Gastroesophageal sphincter (tissue), 4 donors: ENCODE measurements around the gene HECTD3. TPM values are rescaled to one million over a fixed set of nuclear protein-coding genes. Genes with fewer than 3 reads are reported as not detected.
"Not testable (repeated sequence)": the region's sequence is repeated elsewhere in the genome, so short reads cannot be mapped to it uniquely, and the experiment has no call there.

Experiments
- ATAC-seq: fragments of 150-250 bp; one replicate; pipeline ENCODE4 v1.9.1; 2016; ENCODE audit warnings: mild to moderate bottlenecking, moderate library complexity
- H3K27ac ChIP-seq, 4 donors: fragments of 200-600 bp; sonication (generic) in 3 of 4; 1 replicate in 3 of 4; 2 replicates in 1 of 4; pipeline ENCODE4 v1.5.1; 2016 to 2019
- H3K27me3 ChIP-seq: fragments of 200-600 bp; sonication (generic); one replicate; pipeline ENCODE4 v1.5.1; 2019
- H3K36me3 ChIP-seq, 2 donors: fragments of 200-600 bp; sonication (generic); one replicate each; pipeline ENCODE4 v1.5.1; 2019; ENCODE audit warnings: control low read depth in 1 of 2
- H3K4me1 ChIP-seq, 3 donors: fragments of 200-600 bp; sonication (generic); 1 replicate in 2 of 3; 2 replicates in 1 of 3; pipeline ENCODE4 v1.5.1; 2016 to 2019; ENCODE audit warnings: control low read depth in 2 of 3
- H3K4me3 ChIP-seq, 2 donors: fragments of 200-600 bp; sonication (generic); one replicate each; pipeline ENCODE4 v1.5.1; 2019; ENCODE audit warnings: mild to moderate bottlenecking in 1 of 2, moderate library complexity in 1 of 2
- H3K9me3 ChIP-seq, 3 donors: fragments of 200-600 bp; sonication (generic); one replicate each; pipeline ENCODE4 v1.5.1; 2017 to 2019; ENCODE audit warnings: control low read depth in 2 of 3
- CTCF ChIP-seq, 4 experiments: fragments of 200-600 bp in 2 of 4; fragments of 450-650 bp in 2 of 4; sonication (generic) in 1 of 4; IDR thresholded peaks; one replicate each; pipeline ENCODE4 v1.5.1; 2017 to 2019; ENCODE audit warnings: antibody characterized with exemption in 4 of 4, mild to moderate bottlenecking in 2 of 4, moderate library complexity in 2 of 4
- EP300 ChIP-seq: sonication (generic); formaldehyde crosslinking; IDR thresholded peaks from one replicate; pipeline ENCODE4 v1.6.1; 2017; ENCODE audit warnings: antibody characterized with exemption, mild to moderate bottlenecking
- POLR2A ChIP-seq, 2 donors: fragments of 450-650 bp; IDR thresholded peaks; one replicate each; pipeline ENCODE4 v1.6.1; 2017; ENCODE audit warnings: antibody characterized with exemption in 2 of 2, mild to moderate bottlenecking in 2 of 2, moderate library complexity in 1 of 2
- POLR2AphosphoS5 ChIP-seq: sonication (generic); formaldehyde crosslinking; IDR thresholded peaks from one replicate; pipeline ENCODE4 v1.6.1; 2017; ENCODE audit warnings: antibody characterized with exemption
- WGBS, 2 donors: methylation state at CpG; one replicate each; pipeline ENCODE4 v1.1.5; 2018; ENCODE audit warnings: low coverage in 1 of 2; 5-methylcytosine and 5-hydroxymethylcytosine counted together
- total RNA-seq, 4 donors: library from RNA; depleted of rRNA; stranded (reverse); fragments of >200 nt; gene quantifications; one replicate each; pipeline ENCODE4 v1.1.0, GENCODE V29; 2016

The HECTD3 gene
- total RNA-seq, 4 donors from 2014 or later: 27.7 to 48.6 (median 37.5) TPM

DNA sequence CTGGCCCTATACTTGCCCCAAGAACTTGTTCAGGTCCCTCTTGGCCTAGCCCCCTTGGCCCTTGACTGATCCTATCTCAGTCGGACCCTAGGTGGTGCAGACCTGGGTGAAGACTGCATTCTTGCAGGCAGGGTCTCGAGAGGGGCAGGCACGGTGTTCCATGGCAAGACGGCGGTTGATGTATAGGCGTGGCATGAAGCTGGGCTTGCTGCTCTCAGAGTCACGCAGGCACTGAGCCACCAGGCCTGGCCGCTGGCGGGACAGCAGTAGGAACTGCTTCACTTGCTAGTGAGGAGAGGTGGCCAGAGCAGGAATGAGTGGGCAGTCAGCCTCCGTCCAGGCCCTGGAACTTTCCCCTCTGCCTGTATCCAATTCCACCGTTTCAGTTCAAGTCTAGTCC, 3.8 kb downstream of the HECTD3 start:
- WGBS, 2 donors: 64 to 100% methylated on average over 1 to 3 of the region's 11 CpGs
- no peak for TF ChIP-seq POLR2A (IDR thresholded peaks at IDR 0.05)
- TF ChIP-seq POLR2AphosphoS5: no peak
- H3K27ac ChIP-seq: no peak overlapping the region

GRCh38 chr1:45005761-45006160, 5.4 kb downstream of the HECTD3 start:
- H3K4me1 ChIP-seq: peaks cover 0 to 20% (median 11%) of the 10 kb centered on the region in 3 donors
- no peaks in the 10 kb centered on the region for H3K9me3 ChIP-seq
- no peak overlapping the region for H3K4me3 ChIP-seq
- peaks cover 0 to 83% of the 10 kb centered on the region in 2 donors for H3K36me3 ChIP-seq
- no peak for ATAC-seq
- no peaks in the 10 kb centered on the region for H3K27me3 ChIP-seq
- TF ChIP-seq POLR2A (IDR thresholded peaks at IDR 0.05) (no peak), CTCF (IDR thresholded peaks at IDR 0.05) (no peak), EP300 (no peak), POLR2AphosphoS5 (no peak)
- H3K27ac ChIP-seq: no peak overlapping the region
- WGBS, 2 donors: 50 to 80% methylated on average over 1 of the region's 6 CpGs

More for the DNA sequence above, 3.8 kb downstream of the HECTD3 start:
- Histone ChIP-seq H3K4me1 (peaks cover 0 to 30% (median 16%) of the 10 kb centered on the region in 3 donors), H3K27me3 (no peaks in the 10 kb centered on the region), H3K4me3 (no peak overlapping the region), H3K36me3 (peaks cover 0 to 74% of the 10 kb centered on the region in 2 donors), H3K9me3 (no peaks in the 10 kb centered on the region)
- ATAC-seq: no peak

DNA sequence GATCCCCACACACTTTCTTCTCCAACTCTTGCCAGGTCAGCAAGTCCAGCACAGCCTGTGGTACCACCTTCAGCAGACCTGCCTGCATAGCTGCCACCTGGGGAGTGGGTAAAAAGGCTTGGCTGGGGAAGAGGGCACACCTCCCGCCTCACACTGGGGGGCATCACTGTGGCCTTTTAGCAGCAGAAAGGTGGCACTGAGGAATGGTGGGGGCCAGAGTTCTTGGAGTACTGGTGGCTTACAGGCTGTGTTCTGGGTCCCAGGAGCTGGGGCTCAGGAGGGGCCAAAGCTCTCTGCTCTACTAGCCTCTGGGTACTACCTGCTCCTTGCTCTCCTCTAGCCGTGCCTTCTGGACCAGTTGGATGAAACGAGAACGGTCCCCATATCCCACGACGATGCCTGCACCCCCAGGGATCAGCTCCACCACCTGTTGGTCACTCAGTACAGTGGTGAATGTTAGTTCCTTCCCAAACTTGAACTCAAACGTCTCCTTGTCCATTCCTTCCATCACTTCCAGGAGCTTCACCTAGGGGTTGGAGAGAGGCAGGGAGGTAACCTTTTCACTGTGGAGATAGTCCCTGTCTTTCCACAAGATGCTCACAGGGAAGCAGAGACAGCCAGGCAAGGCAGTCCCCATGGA, 6.7 kb downstream of the HECTD3 start:
- Histone ChIP-seq H3K4me3 (no peak overlapping the region), H3K27ac (no peak overlapping the region), H3K27me3 (no peaks in the 10 kb centered on the region), H3K9me3 (no peaks in the 10 kb centered on the region), H3K36me3 (peaks cover 0 to 80% of the 10 kb centered on the region in 2 donors), H3K4me1 (peaks cover 0 to 8% (median under 1%) of the 10 kb centered on the region in 3 donors)
- no peak for ATAC-seq
- TF ChIP-seq POLR2A (IDR thresholded peaks at IDR 0.05) (no peak), POLR2AphosphoS5 (no peak), CTCF (IDR thresholded peaks at IDR 0.05) (no peak), EP300 (no peak)
- WGBS, 2 donors: 74% methylated on average over 6 of the region's 7 CpGs; no CpG with 5 or more reads in 1 of the 2 donors

GRCh38 chr1:45003741-45004140, 7.4 kb downstream of the HECTD3 start:
- no peak overlapping the region for H3K27ac ChIP-seq
- no CpG with 5 or more reads among the region's 14 CpGs for WGBS, 2 donors
- TF ChIP-seq POLR2A (IDR thresholded peaks at IDR 0.05): no peak
- TF ChIP-seq CTCF (IDR thresholded peaks at IDR 0.05): no peak
- no peak for TF ChIP-seq POLR2AphosphoS5
- no peak for TF ChIP-seq EP300

DNA sequence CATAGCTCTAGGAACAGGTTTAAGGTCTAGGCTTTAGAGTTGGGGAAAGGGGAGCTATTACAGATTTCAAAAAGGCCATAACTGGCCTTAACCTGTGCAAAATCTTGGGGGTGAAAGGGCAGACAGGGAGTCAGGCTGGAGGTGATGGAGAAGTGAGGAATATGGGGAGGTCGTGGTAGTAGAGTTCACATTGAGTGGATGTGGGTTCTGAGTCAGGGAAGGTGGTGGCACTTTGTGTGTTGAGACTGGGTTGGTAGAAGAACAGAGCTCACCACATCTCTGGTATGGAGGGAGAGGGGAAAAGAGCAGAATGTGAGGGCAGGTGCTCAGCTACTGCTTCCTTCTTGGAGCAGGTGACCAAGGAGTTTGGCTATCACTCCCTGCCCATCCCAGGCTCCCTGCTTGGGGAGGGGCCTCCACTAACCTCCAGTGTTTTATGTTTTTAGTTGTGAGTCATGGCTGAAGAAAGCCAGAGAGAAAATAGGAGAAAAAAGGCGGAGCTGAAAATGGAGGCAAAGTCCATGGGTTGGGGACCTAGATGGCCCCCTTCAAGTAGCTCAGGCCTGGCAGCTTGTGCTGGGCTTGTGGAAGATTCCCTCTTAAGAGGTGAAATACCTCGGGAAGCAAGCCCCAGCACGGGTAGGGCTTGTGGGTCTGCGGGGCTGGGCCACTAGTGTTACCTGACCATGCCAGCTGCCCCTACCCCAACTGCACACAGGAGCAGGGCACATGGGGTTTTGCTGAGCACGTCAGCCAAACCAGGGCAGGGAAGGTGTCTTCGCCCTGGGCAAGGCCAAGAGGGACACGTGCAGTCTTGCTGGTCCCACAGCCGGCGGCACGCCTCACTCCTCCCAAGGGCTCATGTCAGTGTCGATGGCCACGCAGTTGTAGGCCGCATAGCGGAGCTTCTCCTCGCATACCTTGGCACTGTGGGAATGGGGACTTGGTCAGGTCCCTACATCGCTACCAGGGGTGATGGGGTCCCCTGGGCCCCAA, 8.2 kb downstream of the HECTD3 start:
- WGBS, 2 donors: 90 to 92% methylated on average over 1 of the region's 17 CpGs
- no peak for TF ChIP-seq POLR2AphosphoS5
- no peak for TF ChIP-seq CTCF (IDR thresholded peaks at IDR 0.05)
- no peak for TF ChIP-seq EP300
- no peak for TF ChIP-seq POLR2A (IDR thresholded peaks at IDR 0.05)
- no peaks in the 10 kb centered on the region for H3K4me1 ChIP-seq
- H3K27ac ChIP-seq: no peak overlapping the region
- no peaks in the 10 kb centered on the region for H3K9me3 ChIP-seq
- no peak overlapping the region for H3K4me3 ChIP-seq
- H3K36me3 ChIP-seq: peaks cover 0 to 65% of the 10 kb centered on the region in 2 donors
- no peaks in the 10 kb centered on the region for H3K27me3 ChIP-seq
- no peak for ATAC-seq

More at GRCh38 chr1:45003741-45004140, 7.4 kb downstream of the HECTD3 start:
- no peaks in the 10 kb centered on the region for H3K9me3 ChIP-seq
- peaks cover 0 to 73% of the 10 kb centered on the region in 2 donors for H3K36me3 ChIP-seq
- H3K4me3 ChIP-seq: no peak overlapping the region
- peaks cover 0 to 1% (median 0%) of the 10 kb centered on the region in 3 donors for H3K4me1 ChIP-seq
- H3K27me3 ChIP-seq: no peaks in the 10 kb centered on the region
- ATAC-seq: no peak

DNA sequence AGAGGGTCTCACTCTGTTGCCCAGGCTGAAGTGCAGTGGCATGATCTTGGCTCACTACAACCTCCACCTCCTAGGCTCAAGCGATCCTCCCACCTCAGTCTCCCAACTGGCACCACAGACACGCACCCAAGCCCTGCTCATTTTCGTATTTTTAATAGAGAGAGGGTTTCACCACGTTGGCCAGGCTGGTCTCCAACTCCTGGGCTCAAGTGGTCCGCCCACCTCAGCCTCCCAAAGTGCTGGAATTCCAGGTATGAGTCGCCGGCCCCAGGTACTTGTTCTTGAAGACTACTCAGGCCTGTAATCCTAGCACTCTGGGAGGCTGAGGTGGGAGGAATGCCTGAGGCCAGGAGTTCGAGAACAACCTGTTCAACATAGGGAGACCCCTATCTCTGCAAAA, 9.5 kb downstream of the HECTD3 start:
- 92% methylated on average over 2 of the region's 8 CpGs; no CpG with 5 or more reads in 1 of the 2 donors for WGBS, 2 donors
- H3K4me1 ChIP-seq, ATAC-seq, H3K27ac ChIP-seq, H3K27me3 ChIP-seq, H3K4me3 ChIP-seq, H3K9me3 ChIP-seq: not testable (repeated sequence)
- peaks cover 0 to 51% of the 10 kb centered on the region in 2 donors for H3K36me3 ChIP-seq
